ENCODE data around the gene CLINT1.
"Not testable (repeated sequence)": the region's sequence is repeated elsewhere in the genome, so short reads cannot be mapped to it uniquely, and the experiment has no call there.

The CLINT1 gene

DNA sequence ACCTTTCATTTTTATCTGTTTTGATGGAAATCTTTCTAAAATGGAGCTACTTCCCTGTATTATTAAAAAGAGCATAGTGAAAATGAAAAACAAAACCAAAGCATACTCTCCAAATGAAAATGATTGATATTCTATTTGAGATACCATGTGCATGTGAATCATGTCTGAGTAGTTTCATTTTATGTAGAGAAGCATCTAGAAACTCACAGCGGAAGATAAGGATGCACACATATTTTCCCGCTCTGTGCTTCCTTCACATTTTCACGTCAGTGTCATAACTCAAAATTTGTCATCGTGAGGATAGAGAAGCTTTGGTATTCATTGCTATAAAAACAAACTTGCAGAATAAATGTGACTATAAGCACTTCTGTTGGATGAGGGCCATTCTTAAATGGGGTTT, 34.0 kb upstream of the CLINT1 start:
- DNase-seq (ENCODE audit: low read depth): no peak
- no peak overlapping the region for H3K4me3 ChIP-seq (ENCODE audit: low read length)
- TF ChIP-seq, protein P1, sequence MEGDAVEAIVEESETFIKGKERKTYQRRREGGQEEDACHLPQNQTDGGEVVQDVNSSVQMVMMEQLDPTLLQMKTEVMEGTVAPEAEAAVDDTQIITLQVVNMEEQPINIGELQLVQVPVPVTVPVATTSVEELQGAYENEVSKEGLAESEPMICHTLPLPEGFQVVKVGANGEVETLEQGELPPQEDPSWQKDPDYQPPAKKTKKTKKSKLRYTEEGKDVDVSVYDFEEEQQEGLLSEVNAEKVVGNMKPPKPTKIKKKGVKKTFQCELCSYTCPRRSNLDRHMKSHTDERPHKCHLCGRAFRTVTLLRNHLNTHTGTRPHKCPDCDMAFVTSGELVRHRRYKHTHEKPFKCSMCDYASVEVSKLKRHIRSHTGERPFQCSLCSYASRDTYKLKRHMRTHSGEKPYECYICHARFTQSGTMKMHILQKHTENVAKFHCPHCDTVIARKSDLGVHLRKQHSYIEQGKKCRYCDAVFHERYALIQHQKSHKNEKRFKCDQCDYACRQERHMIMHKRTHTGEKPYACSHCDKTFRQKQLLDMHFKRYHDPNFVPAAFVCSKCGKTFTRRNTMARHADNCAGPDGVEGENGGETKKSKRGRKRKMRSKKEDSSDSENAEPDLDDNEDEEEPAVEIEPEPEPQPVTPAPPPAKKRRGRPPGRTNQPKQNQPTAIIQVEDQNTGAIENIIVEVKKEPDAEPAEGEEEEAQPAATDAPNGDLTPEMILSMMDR (conservative IDR thresholded peaks at IDR 0.05; ENCODE audit: low read length): no peak

DNA sequence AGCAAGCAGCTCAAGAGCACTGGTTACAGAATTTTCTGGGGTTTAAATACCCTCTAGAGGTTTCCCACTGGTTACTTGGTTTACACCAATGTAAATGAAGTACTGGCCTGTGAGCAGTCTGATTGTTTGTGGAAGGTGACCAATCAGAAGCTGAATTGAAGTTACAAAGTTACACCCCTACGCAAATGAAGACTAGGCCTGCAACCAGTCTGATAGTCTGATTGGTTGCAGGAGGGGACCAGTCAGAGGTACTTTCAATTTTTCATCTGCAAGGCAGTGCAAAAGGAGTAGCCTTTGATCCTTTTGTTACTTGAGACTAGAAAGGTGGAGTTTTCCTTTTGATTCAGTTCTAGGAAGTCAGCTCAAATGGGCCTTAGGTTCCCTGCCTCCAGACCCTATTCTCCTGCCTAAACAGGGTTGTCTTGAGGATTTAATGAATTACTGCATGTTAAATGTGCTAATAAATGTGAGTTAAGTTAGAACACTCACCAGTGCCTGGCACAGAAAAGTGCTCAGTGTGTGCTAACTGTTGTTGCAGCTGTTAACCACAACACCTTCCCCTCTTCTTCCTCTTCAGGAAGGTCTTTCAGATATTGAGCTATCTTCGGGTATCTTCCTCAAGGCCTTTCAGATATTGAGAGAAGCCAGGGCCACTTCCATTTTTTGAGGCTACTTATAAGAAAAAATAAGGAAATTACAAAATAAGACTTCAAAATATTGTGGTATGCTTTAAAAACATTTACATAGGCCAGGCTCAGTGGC, 32.1 kb upstream of the CLINT1 start:
- no peak for DNase-seq (ENCODE audit: low read depth)
- TF ChIP-seq, protein P1 (conservative IDR thresholded peaks at IDR 0.05; ENCODE audit: low read length): no peak
- no peak overlapping the region for H3K4me3 ChIP-seq (ENCODE audit: low read length)

DNA sequence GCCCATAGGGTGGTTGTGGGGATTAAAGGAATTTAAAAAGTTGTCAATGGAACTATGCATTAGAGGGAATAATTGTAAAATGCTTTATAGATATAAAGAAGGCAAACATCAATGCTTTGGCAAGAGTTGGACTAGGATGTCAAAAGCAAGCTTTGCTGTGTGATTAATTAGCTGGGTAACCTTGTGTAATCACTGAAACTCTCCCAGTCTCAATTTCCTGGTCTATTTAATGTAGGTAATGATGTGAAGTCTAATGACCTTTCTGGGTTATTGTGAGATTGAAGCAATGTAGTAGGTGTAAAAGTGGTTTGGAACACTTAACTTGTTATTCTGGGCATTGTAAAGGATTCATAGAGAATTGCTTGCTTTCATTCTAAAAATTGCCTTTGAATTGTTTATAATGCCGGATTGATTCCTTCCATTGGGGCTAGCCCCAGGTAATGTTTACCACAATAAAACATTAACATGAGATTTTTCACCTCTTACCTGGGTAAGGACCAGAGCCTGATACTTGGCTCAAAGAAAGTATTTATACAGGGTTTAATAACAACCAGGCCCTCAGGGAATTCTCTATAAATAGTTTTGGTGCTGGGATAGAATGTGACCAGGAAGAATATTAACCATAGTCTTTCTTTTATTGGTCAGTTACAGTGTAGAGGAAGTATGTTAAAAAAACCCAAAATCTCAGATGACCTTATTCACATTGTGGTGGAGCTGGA, 30.0 kb upstream of the CLINT1 start:
- TF ChIP-seq, protein P1 (conservative IDR thresholded peaks at IDR 0.05; ENCODE audit: low read length): no peak
- no peak for DNase-seq (ENCODE audit: low read depth)
- no peak overlapping the region for H3K4me3 ChIP-seq (ENCODE audit: low read length)

DNA sequence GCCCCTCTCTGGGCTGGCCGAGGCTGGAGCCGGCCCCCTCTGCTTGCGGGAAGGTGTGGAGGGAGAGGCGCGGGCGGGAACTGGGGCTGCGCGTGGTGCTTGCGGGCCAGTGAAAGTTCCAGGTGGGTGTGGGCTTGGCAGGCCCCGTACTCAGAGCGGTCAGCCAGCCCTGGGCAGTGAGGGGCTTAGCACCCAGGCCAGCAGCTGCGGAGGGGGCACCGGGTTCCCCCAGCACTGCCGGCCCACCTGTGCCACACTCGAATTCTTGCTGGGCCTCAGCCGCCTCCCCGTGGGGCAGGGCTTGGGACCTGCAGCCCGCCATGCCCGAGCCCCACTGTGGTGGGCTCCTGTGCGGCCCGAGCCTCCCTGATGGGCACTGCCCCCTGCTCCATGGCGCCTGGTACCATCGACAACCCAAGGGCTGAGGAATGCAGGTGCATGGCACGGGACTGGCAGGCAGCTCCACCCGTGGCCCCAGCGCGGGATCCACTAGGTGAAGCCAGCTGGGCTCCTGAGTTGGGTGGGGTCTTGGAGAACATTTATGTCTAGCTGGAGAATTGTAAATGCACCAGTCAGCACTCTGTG, 27.9 kb upstream of the CLINT1 start:
- no peak for DNase-seq (ENCODE audit: low read depth)
- TF ChIP-seq, protein P1 (conservative IDR thresholded peaks at IDR 0.05; ENCODE audit: low read length): no peak
- no peak overlapping the region for H3K4me3 ChIP-seq (ENCODE audit: low read length)

DNA sequence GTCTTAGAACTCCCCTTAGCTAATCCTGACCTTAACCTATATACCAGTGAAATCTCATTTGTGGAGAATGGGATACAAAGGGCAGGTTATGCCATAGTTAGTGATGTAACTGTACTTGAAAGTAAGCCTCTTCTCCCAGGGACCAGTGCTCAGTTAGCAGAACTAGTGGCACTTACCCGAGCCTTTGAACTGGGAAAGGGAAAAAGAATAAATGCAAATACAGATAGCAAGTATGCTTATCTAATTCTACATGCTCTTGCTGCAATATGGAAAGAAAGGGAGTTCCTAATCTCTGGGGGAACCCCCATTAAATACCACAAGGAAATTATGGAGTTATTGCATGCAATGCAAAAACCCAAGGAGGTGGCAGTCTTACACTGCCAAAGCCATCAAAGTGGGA, 26.1 kb upstream of the CLINT1 start:
- DNase-seq (ENCODE audit: low read depth); H3K4me3 ChIP-seq (ENCODE audit: low read length): not testable (repeated sequence)

DNA sequence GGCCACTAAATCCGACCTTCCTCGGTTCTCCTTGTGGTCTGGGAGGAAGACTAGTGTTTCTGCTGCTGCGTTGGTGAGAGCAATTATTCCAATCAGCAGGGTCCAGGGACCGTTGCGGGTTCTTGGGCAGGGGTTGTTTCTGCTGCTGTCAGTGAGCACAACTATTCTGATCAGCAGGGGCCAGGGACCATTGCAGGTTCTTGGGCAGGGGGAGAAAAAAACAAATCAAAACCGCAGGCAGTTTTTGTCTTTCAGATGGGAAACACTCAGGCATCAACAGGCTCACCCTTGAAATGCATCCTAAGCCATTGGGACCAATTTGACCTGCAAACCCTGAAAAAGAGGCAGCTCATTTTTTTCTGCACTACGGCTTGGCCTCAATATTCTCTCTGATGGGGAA, 22.6 kb upstream of the CLINT1 start:
- not testable (repeated sequence) for H3K4me3 ChIP-seq (ENCODE audit: low read length); DNase-seq (ENCODE audit: low read depth)

DNA sequence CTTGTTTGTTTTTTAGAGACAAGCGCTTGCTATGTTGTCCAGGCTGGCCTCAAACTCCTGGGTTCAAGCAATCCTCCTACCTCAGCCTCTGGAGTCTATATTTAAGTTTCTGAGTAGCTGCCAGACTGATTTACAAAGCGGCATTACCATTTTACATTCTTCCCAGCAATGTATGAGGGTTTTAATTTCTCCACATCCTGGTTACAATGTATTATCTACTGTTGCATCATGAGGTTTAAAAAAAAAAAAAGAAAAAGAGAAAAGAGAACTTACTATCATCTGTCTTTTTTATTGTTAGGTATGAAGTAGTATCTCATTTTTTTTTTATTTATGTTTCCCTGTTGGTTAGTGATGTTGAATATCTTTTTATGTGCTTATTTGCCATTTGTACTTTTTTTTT, 18.9 kb upstream of the CLINT1 start:
- TF ChIP-seq, protein P1 (conservative IDR thresholded peaks at IDR 0.05; ENCODE audit: low read length): no peak
- DNase-seq (ENCODE audit: low read depth): peak; percentile 44
- no peak overlapping the region for H3K4me3 ChIP-seq (ENCODE audit: low read length)

DNA sequence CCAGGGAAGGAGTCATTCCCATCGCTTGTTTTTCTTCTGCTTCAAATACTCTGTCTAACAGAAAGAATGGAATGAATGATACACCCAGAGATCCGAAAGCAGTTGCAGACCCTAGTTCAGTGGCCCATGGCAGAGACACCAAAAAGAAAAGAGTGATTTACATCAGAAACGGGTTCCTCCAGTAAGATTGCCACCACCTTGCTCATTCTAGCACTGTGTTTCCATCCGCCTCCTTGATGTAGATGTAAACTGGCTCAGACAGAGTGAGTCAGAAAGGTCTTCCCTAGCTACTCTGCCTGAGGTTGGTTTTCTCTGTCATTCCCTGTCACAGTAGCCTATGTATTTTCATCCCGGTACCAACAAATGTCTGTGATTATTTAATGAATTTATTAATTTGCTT, 15.9 kb upstream of the CLINT1 start:
- TF ChIP-seq, protein P1 (conservative IDR thresholded peaks at IDR 0.05; ENCODE audit: low read length): no peak
- no peak for DNase-seq (ENCODE audit: low read depth)
- no peak overlapping the region for H3K4me3 ChIP-seq (ENCODE audit: low read length)
